H9 (cell line): ENCODE measurements around the gene NPIPB4. TPM values are rescaled to one million over a fixed set of nuclear protein-coding genes. Genes with fewer than 3 reads are reported as not detected.
A peak's percentile ranks its signal among the peaks of the same experiment; 100 is the strongest.
"Not testable (repeated sequence)": the region's sequence is repeated elsewhere in the genome, so short reads cannot be mapped to it uniquely, and the experiment has no call there.

Source experiments
- DNase-seq: peaks from one replicate; pipeline ENCODE4 v3.0.0-alpha.2; 2017
- H2AFZ ChIP-seq: one replicate; pipeline ENCODE4 v1.6.1; 2013; ENCODE audit warnings: mild to moderate bottlenecking, low read length, control low read depth, moderate library complexity
- H2AK5ac ChIP-seq: 2 replicates; pipeline ENCODE4 v1.6.1; 2013; ENCODE audit warnings: low read length, control low read depth, mixed read lengths; ENCODE audit not compliant: insufficient read length
- H2BK120ac ChIP-seq: one replicate; pipeline ENCODE4 v1.6.1; 2013; ENCODE audit warnings: low read depth, mild to moderate bottlenecking, low read length, control low read depth, inconsistent platforms; ENCODE audit not compliant: poor library complexity, severe bottlenecking
- H2BK12ac ChIP-seq: 2 replicates; pipeline ENCODE4 v1.6.1; 2013; ENCODE audit warnings: low read length, control low read depth, mixed read lengths, low read depth; ENCODE audit not compliant: insufficient read length
- H2BK15ac ChIP-seq: 2 replicates; pipeline ENCODE4 v1.6.1; 2013; ENCODE audit warnings: low read depth, low read length, control low read depth
- H2BK20ac ChIP-seq: one replicate; pipeline ENCODE4 v1.6.1; 2013; ENCODE audit warnings: low read depth, mild to moderate bottlenecking, low read length, control low read depth, inconsistent platforms; ENCODE audit not compliant: poor library complexity, severe bottlenecking
- H2BK5ac ChIP-seq: 2 replicates; pipeline ENCODE4 v1.6.1; 2013; ENCODE audit warnings: low read length, control low read depth, mixed read lengths; ENCODE audit not compliant: insufficient read length
- H3K14ac ChIP-seq: 2 replicates; pipeline ENCODE4 v1.6.1; 2013; ENCODE audit warnings: low read length, control low read depth; ENCODE audit not compliant: insufficient read depth
- H3K18ac ChIP-seq: 2 replicates; pipeline ENCODE4 v1.6.1; 2013; ENCODE audit warnings: low read depth, mild to moderate bottlenecking, mixed read lengths, low read length, control low read depth; ENCODE audit not compliant: insufficient read length
- H3K23ac ChIP-seq: 2 replicates; pipeline ENCODE4 v1.6.1; 2013; ENCODE audit warnings: low read length, control low read depth, mixed read lengths, low read depth; ENCODE audit not compliant: insufficient read length
- H3K23me2 ChIP-seq: 2 replicates; pipeline ENCODE4 v1.6.1; 2013; ENCODE audit warnings: low read depth, mild to moderate bottlenecking, mixed read lengths, low read length, control low read depth; ENCODE audit not compliant: insufficient read length, poor library complexity, severe bottlenecking
- H3K27ac ChIP-seq: 2 replicates; pipeline ENCODE4 v1.5.1; 2013; ENCODE audit warnings: low read length, control low read depth, mixed read lengths, low read depth; ENCODE audit not compliant: insufficient read length
- H3K27me3 ChIP-seq: 2 replicates; pipeline ENCODE4 v1.6.1; 2013; ENCODE audit warnings: low read length, control low read depth, inconsistent platforms; ENCODE audit not compliant: insufficient read depth
- H3K4ac ChIP-seq: 2 replicates; pipeline ENCODE4 v1.6.1; 2013; ENCODE audit warnings: low read depth, mild to moderate bottlenecking, control low read depth, inconsistent platforms, low read length, moderate library complexity
- H3K4me1 ChIP-seq: 2 replicates; pipeline ENCODE4 v1.6.1; 2013; ENCODE audit warnings: low read length, control low read depth, inconsistent platforms; ENCODE audit not compliant: insufficient read depth
- H3K4me2 ChIP-seq: 2 replicates; pipeline ENCODE4 v1.6.1; 2013; ENCODE audit warnings: low read length, control low read depth, mixed read lengths; ENCODE audit not compliant: insufficient read length, insufficient read depth
- H3K56ac ChIP-seq: 2 replicates; pipeline ENCODE4 v1.6.1; 2013; ENCODE audit warnings: low read depth, mild to moderate bottlenecking, mixed read lengths, low read length, control low read depth; ENCODE audit not compliant: insufficient read length
- H3K79me1 ChIP-seq: 2 replicates; pipeline ENCODE4 v1.6.1; 2013; ENCODE audit warnings: low read depth, mild to moderate bottlenecking, moderate library complexity, low read length, control low read depth, inconsistent platforms; ENCODE audit not compliant: insufficient read depth, poor library complexity, severe bottlenecking
- H3K79me2 ChIP-seq: 2 replicates; pipeline ENCODE4 v1.6.1; 2013; ENCODE audit warnings: low read length, control low read depth, inconsistent platforms; ENCODE audit not compliant: insufficient read depth
- H3K9ac ChIP-seq: 2 replicates; pipeline ENCODE4 v1.6.1; 2013; ENCODE audit warnings: low read length, control low read depth, mixed read lengths; ENCODE audit not compliant: insufficient read length; ENCODE audit errors: extremely low read depth
- H3K9me3 ChIP-seq: one replicate; pipeline ENCODE4 v1.6.1; 2013; ENCODE audit warnings: low read depth, low read length, inconsistent platforms; ENCODE audit not compliant: control insufficient read depth
- H3T11ph ChIP-seq: one replicate; pipeline ENCODE4 v1.6.1; 2013; ENCODE audit warnings: mild to moderate bottlenecking, low read length, control low read depth, inconsistent platforms
- H4K20me1 ChIP-seq: one replicate; pipeline ENCODE4 v1.6.1; 2013; ENCODE audit not compliant: control insufficient read depth, insufficient read length, insufficient read depth
- H4K5ac ChIP-seq: 2 replicates; pipeline ENCODE4 v1.6.1; 2013; ENCODE audit warnings: low read depth, mild to moderate bottlenecking, mixed read lengths, low read length, control low read depth; ENCODE audit not compliant: insufficient read length
- H4K8ac ChIP-seq: replicated peaks from 2 replicates; pipeline ENCODE4 v1.6.1; 2013; ENCODE audit warnings: low read length, control low read depth, mixed read lengths, low read depth; ENCODE audit not compliant: insufficient read length
- H4K91ac ChIP-seq: 2 replicates; pipeline ENCODE4 v1.6.1; 2013; ENCODE audit warnings: low read depth, mild to moderate bottlenecking, moderate library complexity, mixed read lengths, low read length, control low read depth; ENCODE audit not compliant: insufficient read length
- H3K27ac Mint-ChIP-seq, 3 experiments: 2 replicates in 2 of 3; 3 replicates in 1 of 3; pipeline ENCODE4 v1.8.0; 2020 to 2021; ENCODE audit warnings: mixed read lengths in 3 of 3, mild to moderate bottlenecking in 1 of 3, moderate library complexity in 1 of 3
- H3K27me3 Mint-ChIP-seq: 2 replicates; pipeline ENCODE4 v1.8.0; 2021; ENCODE audit warnings: low read depth, mild to moderate bottlenecking, moderate library complexity, mixed read lengths
- H3K36me3 Mint-ChIP-seq, 3 experiments: 2 replicates in 2 of 3; 3 replicates in 1 of 3; pipeline ENCODE4 v1.8.0; 2020 to 2021; ENCODE audit warnings: low read depth in 3 of 3, mixed read lengths in 3 of 3; ENCODE audit not compliant: insufficient read depth in 1 of 3
- H3K4me1 Mint-ChIP-seq, 2 experiments: 2 replicates each; pipeline ENCODE4 v1.8.0; 2020; ENCODE audit warnings: mixed read lengths in 2 of 2
- H3K4me3 Mint-ChIP-seq, 2 experiments: 2 replicates in 1 of 2; 3 replicates in 1 of 2; pipeline ENCODE4 v1.8.0; 2020 to 2021; ENCODE audit warnings: mild to moderate bottlenecking in 2 of 2, mixed read lengths in 2 of 2, moderate library complexity in 1 of 2
- H3K9me3 Mint-ChIP-seq, 2 experiments: 2 replicates in 1 of 2; 3 replicates in 1 of 2; pipeline ENCODE4 v1.8.0; 2020; ENCODE audit warnings: mild to moderate bottlenecking in 2 of 2, mixed read lengths in 2 of 2, moderate library complexity in 1 of 2
- WGBS: extraction: QIAGEN DNeasy Blood & Tissue Kit; methylation state at CpG from one replicate; pipeline ENCODE4 v1.1.7; 2013; ENCODE audit warnings: missing lambda C conversion rate, low lambda C conversion rate, mixed read lengths; ENCODE audit not compliant: insufficient read length; ENCODE audit errors: extremely low coverage; 5-methylcytosine and 5-hydroxymethylcytosine counted together
- total RNA-seq: library from RNA; stranded (reverse); gene quantifications from 2 replicates; pipeline ENCODE4 v1.2.1, GENCODE V29; 2021

The NPIPB4 gene
- total RNA-seq, 1 experiment from 2014 or later = 161 TPM

- Mint-ChIP-seq H3K4me3 (peak overlapping the region; percentile 83 to 95), H3K36me3 (peaks cover 2 to 21% (median 10%) of the 10 kb centered on the region in 3 experiments; a peak in 6 of 7 replicates), H3K27ac (peak overlapping the region; percentile 88 to 97 (median 88))
- not testable (repeated sequence) for H3K23ac ChIP-seq, H4K91ac ChIP-seq, H3K23me2 ChIP-seq, H2BK20ac ChIP-seq, H3K4me1 Mint-ChIP-seq, H2BK120ac ChIP-seq, H3K4me1 ChIP-seq, H3K79me1 ChIP-seq, H3K27me3 Mint-ChIP-seq, H3K27me3 ChIP-seq, H4K5ac ChIP-seq, H3K9me3 Mint-ChIP-seq, H3K27ac ChIP-seq, H3T11ph ChIP-seq, H3K56ac ChIP-seq, H3K9me3 ChIP-seq, H4K20me1 ChIP-seq, H2BK15ac ChIP-seq, H2AK5ac ChIP-seq, H3K79me2 ChIP-seq, H3K4ac ChIP-seq, H2BK5ac ChIP-seq, H2BK12ac ChIP-seq
- Histone ChIP-seq H3K4me2 (peak overlapping the region; percentile 86), H2AFZ (peak overlapping the region; percentile 2), H3K18ac (peak overlapping the region; percentile 98), H3K14ac (peak overlapping the region; percentile 78), H4K8ac (peak overlapping the region; percentile 57), H3K9ac (peak overlapping the region; percentile 91)
- WGBS = no CpG with 5 or more reads among the region's 55 CpGs
- DNase-seq = peak; percentile 81
These were observed 37.3 kb downstream of the NPIPB4 start for GRCh38 chr16:21820028-21820907.

GRCh38 chr16:21819617-21820016 lies 37.9 kb downstream of the NPIPB4 start:
- not testable (repeated sequence) for H2BK120ac ChIP-seq

More at GRCh38 chr16:21819617-21820016, 37.9 kb downstream of the NPIPB4 start:
- H3T11ph ChIP-seq, H3K27ac Mint-ChIP-seq, H3K23ac ChIP-seq, H3K9me3 Mint-ChIP-seq, H2AK5ac ChIP-seq, H3K9me3 ChIP-seq, H3K14ac ChIP-seq, H3K27ac ChIP-seq, H3K56ac ChIP-seq, H4K5ac ChIP-seq, H3K4ac ChIP-seq, H4K91ac ChIP-seq, H2AFZ ChIP-seq, H2BK5ac ChIP-seq, H4K8ac ChIP-seq, H3K18ac ChIP-seq, DNase-seq, H3K9ac ChIP-seq, H4K20me1 ChIP-seq, H3K27me3 ChIP-seq, H3K79me1 ChIP-seq, H3K79me2 ChIP-seq, H3K23me2 ChIP-seq, H3K4me1 ChIP-seq, H2BK12ac ChIP-seq, H2BK15ac ChIP-seq, H3K4me1 Mint-ChIP-seq, H3K27me3 Mint-ChIP-seq, H2BK20ac ChIP-seq: not testable (repeated sequence)
- H3K4me2 ChIP-seq = peak overlapping the region; percentile 86
- Mint-ChIP-seq H3K36me3 (peaks cover 2 to 21% (median 10%) of the 10 kb centered on the region in 3 experiments; a peak in 6 of 7 replicates), H3K4me3 (peak overlapping the region; percentile 83 to 95)
- WGBS = no CpG with 5 or more reads among the region's 10 CpGs
